Keratinocyte (primary cell): Measurements from ENCODE around the gene TNS3. TPM values are rescaled to one million over a fixed set of nuclear protein-coding genes. Genes with fewer than 3 reads are reported as not detected.

Experiments
- DNase-seq: peaks from one replicate; pipeline ENCODE4 v3.0.0-alpha.2; 2011; ENCODE audit warnings: low read depth, missing footprints, low spot score
- FAIRE-seq: peaks from 2 replicates; lab custom pipeline; 2011; peaks lifted over from hg19 to GRCh38; lab: Jason Lieb, UNC
- H2AFZ ChIP-seq: 2 replicates; pipeline ENCODE4 v1.6.0; 2012; ENCODE audit warnings: low read length, control low read depth, inconsistent platforms; ENCODE audit not compliant: control insufficient read depth
- H3K27ac ChIP-seq: 2 replicates; pipeline ENCODE4 v1.5.1; 2011; ENCODE audit warnings: low read length; ENCODE audit not compliant: control insufficient read depth, insufficient read depth
- H3K27me3 ChIP-seq: 3 replicates; pipeline ENCODE4 v1.6.0; 2011; ENCODE audit warnings: low read length; ENCODE audit not compliant: control insufficient read depth, insufficient read depth; ENCODE audit errors: extremely low read depth
- H3K36me3 ChIP-seq, 2 experiments: 2 replicates in 1 of 2; 3 replicates in 1 of 2; pipeline ENCODE4 v1.5.1; 2011; ENCODE audit warnings: low read length in 2 of 2, mild to moderate bottlenecking in 1 of 2; ENCODE audit not compliant: control insufficient read depth in 2 of 2, insufficient read depth in 2 of 2; ENCODE audit errors: extremely low read depth in 1 of 2
- H3K4me1 ChIP-seq: 3 replicates; pipeline ENCODE4 v1.5.1; 2011; ENCODE audit warnings: low read length; ENCODE audit not compliant: control insufficient read depth, insufficient read depth; ENCODE audit errors: extremely low read depth
- H3K4me2 ChIP-seq: 3 replicates; pipeline ENCODE4 v1.6.0; 2011; ENCODE audit warnings: low read depth, low read length; ENCODE audit not compliant: control insufficient read depth, insufficient read depth; ENCODE audit errors: extremely low read depth
- H3K4me3 ChIP-seq, 3 experiments: fragments of 200-600 bp in 1 of 3; sonication (generic) in 1 of 3; 2 replicates in 2 of 3; 3 replicates in 1 of 3; pipeline ENCODE4 v1.5.1; 2011 to 2016; ENCODE audit warnings: low read length in 3 of 3, mild to moderate bottlenecking in 3 of 3, control low read depth in 2 of 3, inconsistent platforms in 1 of 3, low read depth in 1 of 3, mixed read lengths in 1 of 3, mixed run types in 1 of 3, moderate library complexity in 1 of 3; ENCODE audit not compliant: control insufficient read depth in 2 of 3, insufficient read depth in 2 of 3; ENCODE audit errors: extremely low read depth in 1 of 3
- H3K79me2 ChIP-seq: 2 replicates; pipeline ENCODE4 v1.6.0; 2012; ENCODE audit warnings: low read length; ENCODE audit not compliant: control insufficient read depth, insufficient read depth
- H3K9ac ChIP-seq: 3 replicates; pipeline ENCODE4 v1.6.0; 2011; ENCODE audit warnings: low read length; ENCODE audit not compliant: control insufficient read depth, insufficient read depth; ENCODE audit errors: extremely low read depth
- H3K9me1 ChIP-seq: 3 replicates; pipeline ENCODE4 v1.6.0; 2011; ENCODE audit warnings: low read length; ENCODE audit not compliant: control insufficient read depth, insufficient read depth; ENCODE audit errors: extremely low read depth
- H3K9me3 ChIP-seq: 2 replicates; pipeline ENCODE4 v1.5.1; 2012; ENCODE audit warnings: low read depth, low read length; ENCODE audit not compliant: control insufficient read depth
- H4K20me1 ChIP-seq: 3 replicates; pipeline ENCODE4 v1.6.0; 2011; ENCODE audit warnings: low read length; ENCODE audit not compliant: control insufficient read depth, insufficient read depth; ENCODE audit errors: extremely low read depth
- CTCF ChIP-seq, 3 experiments: IDR thresholded peaks in 1 of 3; conservative IDR thresholded peaks in 1 of 3; optimal IDR thresholded peaks in 1 of 3; 2 replicates in 2 of 3; 3 replicates in 1 of 3; pipeline versions ENCODE3 to v1.5.1; 2011; ENCODE audit warnings: low read length in 3 of 3, mild to moderate bottlenecking in 3 of 3, moderate library complexity in 2 of 3, control low read depth in 1 of 3, inconsistent platforms in 1 of 3; ENCODE audit not compliant: insufficient read depth in 2 of 3; ENCODE audit errors: extremely low read depth in 1 of 3
- EZH2 ChIP-seq: IDR thresholded peaks from one replicate; pipeline ENCODE4 v1.6.1; 2012; ENCODE audit warnings: inconsistent platforms, mild to moderate bottlenecking, low read length, moderate library complexity
- dilution Hi-C: fragments of 300-500 bp; cut with MboI; formaldehyde crosslinking; loops from one replicate; pipeline ENCODE4 v1.7.0; 2020; ENCODE audit warnings: low sequenced_read_pairs; ENCODE audit not compliant: extremely low pct_ligation_motif_present
- polyA plus RNA-seq, 5 experiments: library from polyadenylated mRNA; depleted of rRNA in 3 of 5; stranded (reverse) in 3 of 5; stranded (forward) in 1 of 5; unstranded in 1 of 5; fragments of >200 nt; gene quantifications; 1 replicate in 1 of 5; 2 replicates in 3 of 5; 3 replicates in 1 of 5; pipeline versions ENCODE4 v1.2.1 to v1.2.3, GENCODE V29; 2011 to 2012; ENCODE audit warnings: missing spikeins in 2 of 5, low read depth in 1 of 5, low replicate concordance in 1 of 5

TNS3 gene
- polyA plus RNA-seq, 1 donor (not counting 4 experiments of a cell fraction or from before 2014, with no cell fraction given): 3.9 TPM

DNA sequence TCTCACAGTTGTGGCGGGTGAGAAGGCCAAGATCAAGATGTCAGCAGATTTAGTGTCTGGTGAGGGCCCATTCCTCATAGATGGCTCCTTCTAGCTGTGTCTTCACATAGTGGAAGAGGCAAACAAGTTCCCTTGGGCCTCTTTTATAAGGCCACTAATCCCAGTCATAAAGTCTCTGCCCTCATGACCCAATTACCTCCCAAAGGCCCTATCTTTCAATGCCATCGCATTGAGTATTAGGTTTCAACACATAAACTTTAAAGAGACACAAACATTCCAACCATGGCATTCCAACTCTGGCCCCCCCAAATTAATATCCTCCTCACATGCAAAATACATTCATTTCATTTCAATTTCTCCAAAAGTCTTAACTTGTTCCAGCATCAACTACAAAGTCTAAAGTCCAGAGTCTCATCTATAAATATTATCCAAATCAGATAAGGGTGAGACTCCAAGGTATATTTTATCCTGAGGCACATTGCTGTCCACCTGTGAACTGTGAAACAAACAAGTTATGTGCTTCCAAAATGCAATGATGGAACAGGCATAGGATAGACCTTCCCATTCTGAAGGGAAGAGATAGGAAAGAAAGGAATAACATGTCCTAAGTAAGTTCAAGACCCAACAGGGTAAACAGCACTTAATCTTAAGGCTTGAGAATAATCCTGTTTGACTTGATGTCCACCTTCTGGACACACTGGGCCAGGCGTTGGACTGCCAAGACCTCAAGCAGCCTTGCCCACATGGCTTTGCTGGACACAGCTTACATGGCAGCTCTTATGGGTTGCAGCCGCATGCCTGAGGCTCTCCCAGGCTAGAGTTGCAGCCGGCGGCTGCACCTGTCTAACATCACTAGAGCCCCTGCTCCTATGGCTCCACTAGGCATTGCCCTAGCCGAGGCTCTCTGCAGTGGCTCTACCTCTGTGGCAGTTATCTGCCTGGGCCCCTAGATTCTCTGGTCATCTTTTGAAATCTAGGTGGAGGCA is 312.8 kb downstream of the TNS3 start:
- no peak overlapping the region for H3K27ac ChIP-seq
- no peaks in the 10 kb centered on the region for H4K20me1 ChIP-seq
- H3K4me3 ChIP-seq: no peak overlapping the region
- no peaks in the 10 kb centered on the region for H3K9me1 ChIP-seq
- dilution Hi-C loops: no loop called here
- no peak for FAIRE-seq
- no peak overlapping the region for H3K4me2 ChIP-seq
- H3K9me3 ChIP-seq: no peaks in the 10 kb centered on the region
- no peak overlapping the region for H2AFZ ChIP-seq
- H3K27me3 ChIP-seq: no peaks in the 10 kb centered on the region
- H3K4me1 ChIP-seq: no peaks in the 10 kb centered on the region
- no peak for DNase-seq
- H3K36me3 ChIP-seq: no peaks in the 10 kb centered on the region
- TF ChIP-seq CTCF (optimal IDR thresholded peaks at IDR 0.05 in 1 of 3, IDR thresholded peaks at IDR 0.05 in 1 of 3, conservative IDR thresholded peaks at IDR 0.05 in 1 of 3; ENCODE audit: extremely low read depth in 1 of 3, insufficient read depth in 2 of 3, low read length in 3 of 3): no peak
- TF ChIP-seq EZH2: no peak
- no peaks in the 10 kb centered on the region for H3K79me2 ChIP-seq
- no peak overlapping the region for H3K9ac ChIP-seq

DNA sequence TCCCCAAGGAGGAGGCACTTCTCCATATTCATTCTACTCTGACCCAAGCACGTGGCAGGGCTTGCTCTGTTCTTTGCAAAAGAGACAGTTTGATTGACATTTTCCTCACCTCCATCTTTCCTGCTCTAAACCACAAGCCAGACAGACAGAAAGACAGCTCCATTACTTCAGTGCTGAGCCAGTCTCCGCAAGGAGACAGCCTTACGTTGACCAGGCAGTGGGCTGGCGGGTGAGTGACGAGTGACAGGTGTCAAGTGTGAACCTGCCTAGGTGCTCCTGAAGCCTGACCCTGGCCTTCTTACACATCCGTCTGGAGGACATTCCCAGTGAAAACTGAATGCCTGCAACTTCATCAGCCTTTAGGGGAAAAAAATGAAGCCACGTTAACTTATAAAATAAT is 314.6 kb downstream of the TNS3 start:
- no peak overlapping the region for H3K4me3 ChIP-seq
- no peaks in the 10 kb centered on the region for H4K20me1 ChIP-seq
- H3K36me3 ChIP-seq: no peaks in the 10 kb centered on the region
- H2AFZ ChIP-seq: no peak overlapping the region
- no peak overlapping the region for H3K27ac ChIP-seq
- DNase-seq (no peak), FAIRE-seq (no peak)
- H3K4me2 ChIP-seq: no peak overlapping the region
- dilution Hi-C loops: no loop called here
- TF ChIP-seq EZH2: no peak
- TF ChIP-seq CTCF (optimal IDR thresholded peaks at IDR 0.05 in 1 of 3, IDR thresholded peaks at IDR 0.05 in 1 of 3, conservative IDR thresholded peaks at IDR 0.05 in 1 of 3; ENCODE audit: extremely low read depth in 1 of 3, insufficient read depth in 2 of 3, low read length in 3 of 3): no peak
- H3K79me2 ChIP-seq: no peaks in the 10 kb centered on the region
- H3K9ac ChIP-seq: no peak overlapping the region
- H3K4me1 ChIP-seq: no peaks in the 10 kb centered on the region
- H3K9me3 ChIP-seq: no peaks in the 10 kb centered on the region
- H3K9me1 ChIP-seq: no peaks in the 10 kb centered on the region
- no peaks in the 10 kb centered on the region for H3K27me3 ChIP-seq
